ENCODE data around the gene GHRL.
"Not testable (repeated sequence)": the region's sequence is repeated elsewhere in the genome, so short reads cannot be mapped to it uniquely, and the experiment has no call there.

GHRL gene

DNA sequence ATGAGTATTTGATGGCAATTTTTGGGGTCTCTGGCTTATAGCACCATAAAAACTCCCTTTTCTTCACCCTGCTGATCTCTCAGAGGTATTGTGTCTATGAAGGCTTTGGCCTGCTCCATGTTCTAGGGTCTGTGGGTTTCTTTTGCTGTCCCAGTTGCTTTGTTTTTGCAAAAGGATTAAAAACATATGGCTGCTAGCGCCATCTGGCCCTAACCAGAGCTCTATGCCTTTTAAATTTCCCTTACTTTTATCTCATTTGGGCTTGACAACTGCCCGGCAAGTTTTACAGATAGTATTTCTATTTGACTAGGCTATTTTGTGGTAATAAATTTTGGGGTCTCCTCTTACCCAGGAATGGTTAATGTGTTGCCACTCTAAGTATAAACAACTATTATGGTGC is 6.4 kb upstream of the GHRL start:
- no peak for DNase-seq (ENCODE audit: low read depth, low spot score)

DNA sequence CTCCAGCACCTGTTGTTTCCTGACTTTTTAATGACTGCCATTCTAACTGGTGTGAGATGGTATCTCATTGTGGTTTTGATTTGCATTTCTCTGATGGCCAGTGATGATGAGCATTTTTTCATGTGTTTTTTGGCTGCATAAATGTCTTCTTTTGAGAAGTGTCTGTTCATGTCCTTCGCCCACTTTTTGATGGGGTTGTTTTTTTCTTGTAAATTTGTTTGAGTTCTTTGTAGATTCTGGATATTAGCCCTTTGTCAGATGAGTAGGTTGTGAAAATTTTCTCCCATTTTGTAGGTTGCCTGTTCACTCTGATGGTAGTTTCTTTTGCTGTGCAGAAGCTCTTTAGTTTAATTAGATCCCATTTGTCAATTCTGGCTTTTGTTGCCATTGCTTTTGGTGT is 5.3 kb upstream of the GHRL start:
- not testable (repeated sequence) for DNase-seq (ENCODE audit: low read depth, low spot score)

DNA sequence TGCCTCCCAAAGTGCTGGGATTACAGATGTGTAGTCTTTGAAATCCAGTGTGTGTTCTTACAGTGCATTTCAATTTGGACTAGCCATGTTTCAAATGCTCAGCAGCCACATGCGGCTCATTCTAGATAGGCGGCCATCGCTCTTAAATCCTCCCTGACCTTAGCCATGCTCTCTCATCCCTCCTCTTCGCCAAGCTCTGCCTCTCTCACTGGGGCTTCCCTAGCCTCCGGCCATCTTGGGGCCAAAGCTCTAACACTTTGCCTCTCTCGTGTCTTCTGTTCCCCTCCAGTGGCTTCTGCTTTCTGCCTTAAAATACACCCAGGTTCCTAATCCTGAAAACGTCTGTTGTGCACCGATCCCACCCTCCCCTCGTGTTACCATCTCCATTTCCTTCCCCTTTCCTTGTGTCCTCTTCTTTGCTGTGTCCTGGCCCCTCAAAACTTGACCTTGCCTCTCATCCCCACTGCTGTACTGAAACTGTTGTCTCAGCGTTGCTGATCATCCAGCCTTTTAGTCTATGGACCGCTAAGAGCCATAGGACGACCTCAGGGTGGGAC is 1.4 kb upstream of the GHRL start:
- no peak for DNase-seq (ENCODE audit: low read depth, low spot score)

DNA sequence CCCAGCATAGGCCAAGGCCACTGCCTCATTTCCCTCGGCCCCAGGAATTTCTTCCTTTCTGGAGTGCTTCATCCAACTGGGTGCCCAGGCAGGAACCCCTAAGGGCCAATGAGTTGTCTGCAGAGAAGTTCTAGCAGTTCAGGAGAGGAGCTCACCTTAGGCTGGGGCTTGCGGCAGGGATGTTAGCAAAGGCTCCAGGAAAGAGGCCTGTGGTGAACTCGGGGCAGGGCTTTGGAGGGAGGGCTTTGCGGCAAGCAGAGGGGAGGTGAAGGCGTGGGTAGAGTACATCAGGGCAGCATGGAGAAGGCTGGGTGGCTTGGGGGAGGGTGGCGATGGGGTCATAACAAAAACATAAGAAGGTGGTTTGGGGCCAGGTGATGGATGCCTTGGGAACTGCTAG is 1.1 kb downstream of the GHRL start:
- DNase-seq (ENCODE audit: low read depth, low spot score) = no peak

DNA sequence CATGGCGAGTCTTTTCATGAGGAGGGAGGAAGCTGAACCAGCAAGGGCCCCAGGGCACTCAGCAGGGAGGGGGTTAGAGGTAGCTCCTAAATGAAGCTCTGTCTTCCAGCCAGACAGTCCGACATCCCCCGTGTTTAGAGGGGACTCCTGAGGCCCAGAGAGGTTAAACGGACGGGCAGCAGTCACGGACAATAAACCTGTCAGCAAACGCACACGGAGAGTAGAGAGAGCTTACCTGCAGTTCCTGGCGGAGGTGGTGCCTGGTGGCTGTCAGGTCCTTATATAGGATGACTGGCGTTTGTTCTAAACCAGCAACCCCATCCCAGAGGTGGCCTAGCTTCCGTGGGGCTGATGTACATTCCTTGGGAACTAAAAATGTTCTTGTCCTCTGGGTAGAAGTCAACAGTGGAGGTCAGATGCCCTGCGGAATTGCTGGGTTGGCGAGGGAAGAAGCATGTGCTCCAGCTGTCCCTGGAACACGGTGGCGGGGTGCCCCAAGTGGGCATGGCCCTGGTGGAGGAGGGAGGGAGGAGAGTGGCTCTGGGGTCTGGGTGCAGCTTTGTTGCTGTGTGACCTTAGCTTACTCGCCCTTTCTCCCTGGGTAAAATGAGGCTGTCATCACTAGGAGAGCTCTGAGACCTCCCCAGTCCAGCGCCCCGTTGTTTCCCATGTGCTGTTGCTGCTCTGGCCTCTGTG is 2.1 kb downstream of the GHRL start:
- no peak for DNase-seq (ENCODE audit: low read depth, low spot score)

DNA sequence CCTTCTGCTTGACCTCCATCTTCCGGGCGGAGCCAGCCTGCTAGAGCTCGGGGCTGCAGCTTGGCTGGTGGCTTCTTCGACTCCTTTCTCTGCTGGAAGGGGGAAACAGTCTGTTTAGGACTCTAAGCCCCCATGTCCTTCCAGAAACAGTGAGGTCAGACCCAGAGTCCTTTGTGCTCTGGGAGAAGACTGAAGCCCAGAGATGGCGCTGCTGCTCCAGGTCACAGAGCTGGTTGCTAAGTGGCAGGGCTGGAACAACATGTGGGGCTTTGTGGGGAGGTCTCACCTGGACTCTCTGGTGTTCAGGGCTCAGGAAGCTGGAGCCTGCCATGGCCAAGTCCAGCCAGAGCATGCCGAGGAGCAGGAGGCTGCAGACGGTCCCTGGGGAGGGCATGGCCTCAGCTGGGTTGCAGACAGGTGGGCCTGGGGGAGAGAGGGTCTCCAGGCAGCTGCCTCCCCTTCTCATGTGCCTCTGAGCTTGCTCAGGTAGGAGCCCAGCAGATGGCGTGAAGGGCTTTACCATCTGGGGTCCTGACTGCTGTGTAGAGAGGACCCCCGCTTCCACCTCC is 2.9 kb downstream of the GHRL start:
- no peak for DNase-seq (ENCODE audit: low read depth, low spot score)

DNA sequence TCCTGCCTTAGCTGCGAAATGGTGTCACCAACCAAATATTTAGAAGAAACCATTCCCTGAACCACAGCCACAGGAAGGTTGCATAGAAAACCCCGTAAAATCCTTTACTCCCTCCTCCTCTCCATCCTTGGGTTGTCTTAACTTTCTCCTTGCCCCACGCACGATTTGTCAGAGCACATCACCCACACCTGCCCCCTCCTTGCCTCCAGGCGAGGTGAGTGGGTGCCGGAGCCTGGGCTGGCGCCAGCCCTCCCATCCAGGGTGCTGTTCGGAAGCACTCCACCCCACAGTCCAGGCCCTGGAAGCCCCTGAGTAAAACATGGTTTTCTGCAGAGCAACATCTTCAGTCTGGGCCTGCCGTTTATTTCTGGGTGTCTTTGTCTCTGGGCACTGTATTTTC is 3.7 kb downstream of the GHRL start:
- DNase-seq (ENCODE audit: low read depth, low spot score) = no peak

DNA sequence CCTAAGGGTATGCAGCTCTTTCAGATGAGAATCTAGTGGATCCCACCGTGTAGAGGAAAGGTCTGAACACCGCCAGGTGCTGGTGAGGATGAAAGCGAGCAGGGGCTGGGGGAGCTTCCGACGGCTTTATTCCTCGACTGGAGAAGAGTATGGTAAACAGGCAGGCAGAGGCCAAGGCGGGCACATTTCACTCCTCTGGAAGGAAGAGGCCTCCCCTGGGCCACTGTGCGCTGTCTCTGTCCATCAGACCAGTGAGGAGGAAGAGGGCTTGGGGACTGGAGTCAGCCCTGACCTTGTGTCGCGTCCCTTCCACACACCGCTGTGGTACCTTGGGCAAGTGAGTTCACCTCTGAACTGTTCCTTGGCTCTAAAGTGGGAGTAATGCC is 4.2 kb downstream of the GHRL start:
- DNase-seq (ENCODE audit: low read depth, low spot score) = no peak

DNA sequence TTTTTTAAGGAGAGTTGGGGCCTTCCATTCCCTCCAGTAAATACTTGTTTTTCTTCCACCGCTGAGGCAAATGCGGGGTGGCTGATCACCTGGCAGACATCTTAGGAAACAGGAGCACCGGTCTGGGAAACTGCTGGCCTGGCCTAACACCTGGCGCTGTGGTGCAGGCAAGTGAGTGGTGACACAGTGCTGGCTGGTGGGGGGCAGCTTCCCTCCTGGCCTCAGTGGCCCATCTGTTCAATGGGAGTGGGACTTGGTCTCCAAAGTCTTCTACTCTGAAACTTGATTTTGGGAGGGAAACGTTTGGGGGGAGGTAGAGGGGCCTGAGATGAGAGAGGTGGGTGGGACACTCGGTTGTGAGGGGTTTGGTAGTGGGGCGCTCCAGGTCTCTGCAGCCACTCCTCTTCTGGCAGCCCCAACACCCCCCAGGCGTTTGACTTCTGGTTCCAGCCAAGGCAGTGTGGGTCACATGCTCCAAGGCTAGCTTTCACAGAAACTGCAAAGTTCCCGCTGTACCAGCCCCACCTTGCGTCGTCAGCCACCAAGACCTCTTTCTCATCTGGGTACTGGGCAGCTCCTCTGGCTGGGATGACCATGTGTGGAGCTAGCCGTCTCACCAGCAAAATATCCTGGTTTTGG is 4.7 kb downstream of the GHRL start:
- no peak for DNase-seq (ENCODE audit: low read depth, low spot score)

DNA sequence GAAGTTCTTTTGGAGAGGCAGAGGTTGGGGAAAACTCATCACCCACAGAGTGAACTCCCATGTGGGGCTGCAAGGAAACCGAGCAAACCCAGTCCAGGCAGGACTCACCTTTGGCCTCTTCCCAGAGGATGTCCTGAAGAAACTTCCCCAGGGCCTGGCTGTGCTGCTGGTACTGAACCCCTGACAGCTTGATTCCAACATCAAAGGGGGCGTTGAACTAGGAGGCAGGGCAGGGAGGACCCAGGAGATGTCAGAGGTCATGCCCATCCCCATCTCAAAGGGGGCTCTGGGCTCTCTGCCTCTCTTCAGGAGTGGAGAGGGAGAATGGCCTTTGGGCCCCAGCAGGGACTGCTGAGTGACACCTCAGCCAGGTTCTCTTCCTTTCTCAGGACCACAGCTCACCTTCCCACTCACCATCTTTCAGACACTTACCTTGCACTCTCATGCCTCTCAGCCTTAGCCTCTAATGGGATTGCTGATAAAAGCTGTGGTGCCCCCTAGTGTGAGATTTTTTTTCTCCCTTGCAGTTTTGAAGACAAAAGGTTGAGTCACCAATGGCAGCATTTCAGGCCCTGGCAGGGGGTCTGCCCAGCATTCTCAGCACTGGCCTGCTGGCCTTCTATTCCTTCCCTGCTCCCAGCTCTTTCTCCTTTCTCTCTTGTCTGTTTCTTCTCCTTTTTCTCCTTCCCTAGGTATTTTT is 6.0 kb downstream of the GHRL start:
- no peak for DNase-seq (ENCODE audit: low read depth, low spot score)

DNA sequence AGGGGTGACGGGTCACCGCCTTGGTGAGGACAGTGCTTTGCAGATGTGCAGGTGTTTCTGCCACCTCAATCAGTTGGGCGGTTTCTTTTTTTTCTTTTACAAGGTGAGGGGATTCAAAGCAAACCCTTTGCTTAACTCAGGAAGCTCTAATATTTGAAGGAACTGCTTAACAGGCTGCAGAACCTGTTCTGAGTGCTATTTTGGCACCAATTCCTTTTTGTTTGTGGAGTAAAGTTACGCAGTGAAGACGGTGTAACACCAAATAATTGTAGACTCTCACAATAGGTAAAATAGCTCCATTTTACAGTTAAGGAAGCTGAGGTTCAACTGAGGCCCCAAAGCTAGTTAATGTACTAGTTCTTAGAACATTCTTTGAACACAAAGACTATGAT is 6.6 kb downstream of the GHRL start:
- DNase-seq (ENCODE audit: low read depth, low spot score) = no peak

DNA sequence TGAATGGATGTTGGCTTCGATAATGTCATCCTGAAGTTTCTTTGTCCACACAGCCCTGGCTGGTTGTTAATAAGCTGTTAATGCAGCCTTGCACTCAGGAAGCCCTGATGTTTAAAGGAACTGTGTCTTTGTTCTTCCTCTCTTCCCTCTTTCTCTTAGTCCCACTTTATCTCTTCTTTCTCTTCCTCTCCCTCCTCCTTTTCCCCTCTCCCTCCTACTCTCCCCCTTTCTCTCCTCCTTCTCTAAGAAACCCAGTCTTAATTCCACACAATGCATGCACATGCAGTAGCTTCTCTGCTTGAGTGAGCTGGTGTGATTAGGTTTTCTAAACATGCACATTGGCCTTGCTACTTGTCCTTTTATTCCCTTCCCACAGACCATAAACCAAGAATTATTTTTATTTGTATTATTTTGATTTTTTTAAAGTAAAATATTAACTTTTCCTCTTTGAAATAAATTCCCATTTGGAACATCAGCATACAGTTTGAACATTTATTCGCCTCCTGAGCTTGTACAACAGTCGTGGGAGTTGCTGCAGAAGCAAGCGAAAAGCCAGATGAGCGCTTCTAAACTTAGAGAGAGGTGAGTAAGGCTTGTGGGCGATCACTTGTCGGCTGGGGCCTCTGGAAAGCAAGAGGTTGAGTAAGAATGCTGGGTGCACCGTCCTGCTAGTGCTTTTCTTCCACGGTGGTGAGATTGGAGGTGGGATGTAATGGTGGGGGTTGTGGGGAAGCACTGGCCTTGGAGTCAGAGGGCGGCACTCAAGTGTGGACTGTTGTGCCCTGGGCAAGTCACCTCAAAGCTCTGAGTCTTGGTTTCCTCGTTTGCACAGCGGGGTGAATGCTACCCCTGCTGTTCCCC is 7.2 kb downstream of the GHRL start:
- no peak for DNase-seq (ENCODE audit: low read depth, low spot score)

DNA sequence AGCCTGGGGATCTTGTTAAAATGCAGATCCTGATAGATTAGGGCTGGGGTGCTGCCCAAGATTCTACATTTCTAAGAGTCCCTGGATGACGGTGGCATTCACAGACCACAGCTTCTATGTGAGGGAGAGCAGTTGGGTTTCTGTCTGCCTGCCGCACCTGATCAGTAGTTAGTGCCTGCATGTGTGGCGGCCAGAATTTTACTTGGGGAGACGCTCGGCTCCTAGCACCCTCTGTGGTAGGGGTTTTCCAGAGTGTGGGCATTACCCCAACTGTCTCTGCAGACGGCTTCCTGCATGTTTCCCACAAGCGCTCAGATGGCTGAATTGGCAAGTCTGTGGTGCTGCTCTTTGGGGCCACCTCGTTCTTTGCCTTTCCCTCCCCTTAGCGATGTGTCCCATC is 8.3 kb downstream of the GHRL start:
- no peak for DNase-seq (ENCODE audit: low read depth, low spot score)

DNA sequence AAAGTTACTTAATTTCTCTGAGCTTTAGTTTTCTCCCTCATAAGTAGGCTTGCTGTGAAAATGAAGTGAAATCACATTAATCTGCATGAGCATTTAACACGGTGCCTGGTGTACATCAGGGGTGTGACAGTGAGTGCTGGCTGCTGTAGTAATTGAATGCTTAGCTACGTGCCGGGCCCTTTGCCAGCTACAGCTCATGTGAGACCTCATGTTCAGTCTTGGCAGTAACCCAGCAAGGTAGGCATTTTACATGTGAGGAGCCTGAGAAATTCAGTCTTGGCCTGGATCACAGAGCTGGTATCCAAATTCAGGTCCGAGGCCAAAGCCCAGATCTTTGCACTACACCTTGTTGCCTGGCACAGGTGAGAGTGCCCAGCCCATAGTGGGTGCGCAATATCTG is 9.1 kb downstream of the GHRL start:
- DNase-seq (ENCODE audit: low read depth, low spot score) = no peak

DNA sequence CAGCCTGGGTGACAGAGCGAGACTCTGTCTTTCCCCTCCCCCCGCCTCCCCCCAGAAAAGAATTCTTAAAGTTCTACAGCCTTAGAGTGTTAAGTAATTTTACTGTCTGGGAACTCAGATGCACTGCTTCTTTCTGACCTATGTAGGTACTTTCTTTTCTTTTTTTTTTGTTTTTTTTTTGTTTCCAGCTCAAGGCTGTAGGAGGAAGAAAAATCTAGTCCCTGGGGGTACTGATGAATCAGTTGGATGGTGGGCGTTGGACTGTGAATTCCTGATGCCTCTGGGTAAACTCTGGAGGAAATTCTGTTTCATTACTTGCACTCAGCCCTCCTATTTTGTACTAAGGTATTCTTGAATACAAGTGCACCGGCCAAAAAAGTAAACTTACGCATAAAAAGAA is 10.8 kb downstream of the GHRL start:
- no peak for DNase-seq (ENCODE audit: low read depth, low spot score)

DNA sequence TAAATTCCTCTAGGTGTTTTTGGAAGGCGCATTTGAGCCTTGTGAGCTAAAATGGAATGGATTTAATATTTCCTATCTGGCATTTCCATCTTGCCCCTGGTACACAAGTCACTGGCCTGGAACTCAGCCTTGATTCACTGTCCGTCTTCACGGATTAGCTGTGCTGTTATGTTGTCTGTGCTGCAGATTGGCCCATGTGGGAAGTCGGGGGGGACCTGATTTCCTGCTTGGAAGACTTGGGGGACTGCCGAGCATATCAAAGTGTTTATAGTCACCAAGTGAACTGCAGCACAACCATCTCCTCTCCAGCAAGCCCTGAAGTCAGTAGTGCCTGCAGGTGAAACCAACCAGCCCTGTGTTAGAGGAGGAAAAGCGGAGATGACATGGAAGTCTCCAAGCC is 12.2 kb downstream of the GHRL start:
- DNase-seq (ENCODE audit: low read depth, low spot score) = no peak

DNA sequence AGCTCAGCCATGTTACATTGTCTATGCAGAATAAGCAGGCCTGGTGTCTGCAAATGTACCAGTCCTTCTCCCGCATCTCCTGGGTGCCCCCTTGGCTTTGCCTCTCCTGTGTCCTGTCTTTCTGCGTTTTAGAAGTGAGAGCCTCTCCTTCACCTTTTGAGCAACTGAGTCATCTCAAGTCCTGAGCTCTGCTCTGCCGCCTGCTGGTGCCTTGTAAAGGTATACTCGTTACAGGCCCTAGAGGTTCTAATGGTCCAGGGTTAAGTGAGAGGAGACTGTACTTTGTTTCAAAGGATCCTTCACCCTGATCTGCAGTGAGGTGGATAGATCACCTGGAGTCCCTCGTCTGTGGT is 12.6 kb downstream of the GHRL start:
- no peak for DNase-seq (ENCODE audit: low read depth, low spot score)

DNA sequence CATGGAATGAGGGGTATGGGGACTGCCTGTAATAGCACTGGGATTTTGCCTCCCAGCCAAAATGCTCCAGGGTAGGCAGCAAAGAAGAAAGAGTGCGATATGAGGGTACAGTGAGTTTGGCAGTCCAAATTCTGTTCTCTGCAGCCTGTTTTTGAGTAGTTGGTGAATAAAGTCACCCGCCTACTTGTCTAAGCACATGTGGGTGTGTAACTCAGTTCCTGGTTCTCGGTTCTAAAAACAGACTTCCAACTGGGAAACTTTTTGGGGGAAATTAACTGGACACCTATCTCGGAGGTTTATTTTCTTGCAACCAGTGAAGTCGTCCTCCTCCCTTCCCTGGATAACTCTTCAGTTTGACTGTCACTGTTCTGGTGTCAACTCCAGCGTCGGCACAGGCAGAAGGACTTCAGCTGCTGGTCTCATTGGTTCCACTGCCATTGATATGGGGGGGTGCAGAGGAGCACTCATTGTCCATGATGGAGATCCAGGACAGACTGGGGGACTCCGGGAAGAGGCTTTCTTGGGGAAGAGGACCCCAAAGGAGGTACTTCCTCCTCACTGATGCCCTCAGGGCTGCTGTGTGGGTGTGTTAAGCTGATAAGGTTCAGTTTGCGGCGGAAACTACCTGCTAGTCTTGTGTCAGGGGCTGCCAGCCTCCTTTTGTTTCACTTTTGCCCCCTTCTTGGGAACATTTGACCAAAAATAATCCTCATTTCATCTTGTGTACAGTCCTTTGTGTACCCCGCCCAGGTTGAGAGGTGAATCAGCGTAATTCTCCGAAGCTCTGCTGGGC is 13.2 kb downstream of the GHRL start:
- no peak for DNase-seq (ENCODE audit: low read depth, low spot score)

DNA sequence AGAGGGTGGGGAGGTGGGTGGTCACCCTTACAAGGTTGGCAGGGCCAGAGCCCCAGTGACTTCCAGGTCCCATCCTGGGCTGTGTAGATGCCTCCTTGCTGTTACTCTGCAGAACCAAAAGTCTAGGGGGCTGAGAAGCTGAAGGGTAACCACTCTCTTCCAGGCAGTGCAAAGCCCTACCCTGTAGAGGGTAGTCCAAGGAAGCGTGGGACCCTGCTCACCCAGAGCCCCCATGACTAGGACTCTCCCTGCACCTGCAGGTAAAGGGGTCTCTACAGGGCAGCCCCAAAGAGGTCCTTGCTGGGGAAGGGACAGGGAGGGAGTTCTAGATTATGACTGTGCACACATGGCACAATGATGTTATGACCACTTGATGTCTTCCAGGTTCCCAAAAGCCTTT is 14.2 kb downstream of the GHRL start:
- no peak for DNase-seq (ENCODE audit: low read depth, low spot score)

DNA sequence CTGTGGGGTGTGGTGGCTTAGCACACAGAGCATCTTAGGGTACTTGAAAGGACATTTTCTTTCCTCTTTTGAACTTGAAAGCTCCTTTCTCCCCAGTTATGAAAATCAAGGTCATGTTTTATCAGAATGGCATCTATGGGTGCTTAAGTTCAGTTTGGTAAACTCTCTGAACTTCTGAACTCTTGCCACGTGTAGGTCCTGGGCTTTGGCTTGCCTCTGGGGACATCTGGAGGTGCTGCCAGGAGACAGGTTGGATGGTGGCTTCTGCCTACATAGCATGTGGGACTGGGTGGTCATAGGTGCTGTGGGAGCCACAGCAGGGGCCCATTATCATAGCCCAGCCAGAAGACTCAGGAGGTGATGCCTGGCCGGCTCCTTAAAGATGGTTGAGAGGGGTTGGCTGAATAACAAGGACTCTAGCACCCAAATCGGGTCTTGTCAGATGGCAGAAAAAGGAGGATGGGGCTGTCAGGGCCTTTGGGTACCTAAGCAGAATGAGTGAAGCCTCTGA is 15.6 kb downstream of the GHRL start:
- no peak for DNase-seq (ENCODE audit: low read depth, low spot score)

DNA sequence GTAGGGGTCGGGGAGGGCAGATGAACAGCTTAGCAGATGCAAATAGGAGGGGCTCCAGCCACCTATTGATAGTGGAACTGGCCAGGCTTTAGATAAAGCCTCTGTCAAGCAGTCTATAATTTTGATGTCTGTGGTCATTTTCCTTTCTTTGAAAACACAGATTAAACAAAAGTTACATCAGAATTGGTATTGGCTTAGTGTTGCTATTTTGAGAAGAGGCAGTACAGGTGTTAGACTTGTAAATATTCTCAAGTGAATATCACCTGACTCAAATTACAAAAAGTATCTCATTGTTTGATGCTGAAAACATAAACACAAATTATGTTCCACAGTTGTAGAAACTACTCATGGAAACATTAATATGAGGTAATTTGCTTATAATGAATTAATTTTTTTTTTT is 18.1 kb downstream of the GHRL start:
- no peak for DNase-seq (ENCODE audit: low read depth, low spot score)

All from activated naive CD8-positive, alpha-beta T cell treated with anti-CD3 and anti-CD28 coated beads, Interleukin-2, amount 50 U/mL, for 16 hours (primary cell).